NCI-H2171 treated with DMSO at 0.1 percent for 48 hours (cell line): ENCODE measurements around the gene SOS1.
"Not testable (repeated sequence)": the region's sequence is repeated elsewhere in the genome, so short reads cannot be mapped to it uniquely, and the experiment has no call there.

ENCODE experiments used
- DNase-seq: peaks from one replicate; lab custom pipeline; 2025; lab: John Stamatoyannopoulos, UW

Gene SOS1

GRCh38 chr2:39120771-39121522 lies at the start of gene SOS1:
SOS1 (minus strand) TSS chr2:39121051; CDS start chr2:39120422, 629 bp downstream.
- DNase-seq, result peak; percentile 93

GRCh38 chr2:39164089-39164488 lies 43.2 kb upstream of the SOS1 start:
- no peak for DNase-seq

GRCh38 chr2:39160982-39161381 lies 40.1 kb upstream of the SOS1 start:
- no peak for DNase-seq

- DNase-seq, result no peak
Observed at GRCh38 chr2:39159283-39159682, 38.4 kb upstream of the SOS1 start.

GRCh38 chr2:39158351-39158750 lies 37.5 kb upstream of the SOS1 start:
- DNase-seq, result no peak

GRCh38 chr2:39156846-39157245 lies 36.0 kb upstream of the SOS1 start:
- no peak for DNase-seq

GRCh38 chr2:39156107-39156506 lies 35.3 kb upstream of the SOS1 start:
- no peak for DNase-seq

- not testable (repeated sequence) for DNase-seq
Observed at GRCh38 chr2:39155573-39155972, 34.7 kb upstream of the SOS1 start.

- DNase-seq, result no peak
Observed at GRCh38 chr2:39154944-39155343, 34.1 kb upstream of the SOS1 start.

GRCh38 chr2:39153312-39153711 lies 32.5 kb upstream of the SOS1 start:
- DNase-seq, result no peak

- DNase-seq, result no peak
Observed at GRCh38 chr2:39152504-39152903, 31.7 kb upstream of the SOS1 start.

GRCh38 chr2:39150890-39151497 lies 30.1 kb upstream of the SOS1 start:
- DNase-seq, result no peak

GRCh38 chr2:39150102-39150562 lies 29.3 kb upstream of the SOS1 start:
- no peak for DNase-seq

- no peak for DNase-seq
Observed at GRCh38 chr2:39146630-39147029, 25.8 kb upstream of the SOS1 start.

- DNase-seq, result no peak
Observed at GRCh38 chr2:39145906-39146421, 25.1 kb upstream of the SOS1 start.

GRCh38 chr2:39144416-39144815 lies 23.6 kb upstream of the SOS1 start:
- DNase-seq, result no peak

- DNase-seq, result no peak
Observed at GRCh38 chr2:39142904-39143605, 22.2 kb upstream of the SOS1 start.

GRCh38 chr2:39141334-39142271 lies 20.8 kb upstream of the SOS1 start:
- no peak for DNase-seq

- not testable (repeated sequence) for DNase-seq
Observed at GRCh38 chr2:39140948-39141333, 20.1 kb upstream of the SOS1 start.

GRCh38 chr2:39140322-39140847 lies 19.5 kb upstream of the SOS1 start:
- no peak for DNase-seq

GRCh38 chr2:39139511-39140237 lies 18.8 kb upstream of the SOS1 start:
- DNase-seq, result no peak
